CD4-positive, alpha-beta T cell (primary cell): Measurements from ENCODE around the gene ABCB9. TPM values are rescaled to one million over a fixed set of nuclear protein-coding genes. Genes with fewer than 3 reads are reported as not detected.

Experiments
- ATAC-seq: fragments of 200-7000 bp; cut with Tn5 transposase; one replicate; pipeline ENCODE4 v1.10.0; 2022; ENCODE audit warnings: mild to moderate bottlenecking; ENCODE audit not compliant: poor library complexity
- CTCF ChIA-PET: fragments of 350-600 bp; sonication (Branson Sonifier 250); formaldehyde crosslinking; loops from one replicate; lab custom pipeline; 2021; ENCODE audit warnings: antibody characterized with exemption, inconsistent platforms; lab: Charles Lee
- POLR2A ChIA-PET: fragments of 350-600 bp; sonication (Branson Sonifier 250); formaldehyde crosslinking; loops from one replicate; lab custom pipeline; 2021; ENCODE audit warnings: antibody characterized with exemption, inconsistent platforms; lab: Charles Lee
- DNase-seq, 14 experiments: peaks; one replicate each; pipeline ENCODE4 v3.0.0-alpha.2; 2013 to 2020; ENCODE audit warnings: mixed read lengths in 2 of 14
- H3K27ac ChIP-seq, 2 donors: one replicate each; pipeline versions ENCODE4 v1.5.1 to v1.7.0; 2013; ENCODE audit warnings: low read length in 2 of 2, low read depth in 1 of 2, mild to moderate bottlenecking in 1 of 2
- H3K27me3 ChIP-seq, 2 experiments: 1 replicate in 1 of 2; 2 replicates in 1 of 2; pipeline versions ENCODE4 v1.6.1 to v1.7.0; 2013; ENCODE audit warnings: low read length in 2 of 2, control low read depth in 1 of 2, mild to moderate bottlenecking in 1 of 2, moderate library complexity in 1 of 2; ENCODE audit not compliant: insufficient read depth in 2 of 2, control insufficient read depth in 1 of 2
- H3K36me3 ChIP-seq: one replicate; pipeline ENCODE4 v1.6.1; 2013; ENCODE audit warnings: low read length, control low read depth; ENCODE audit not compliant: insufficient read depth
- H3K4me1 ChIP-seq: one replicate; pipeline ENCODE4 v1.6.1; 2013; ENCODE audit warnings: low read length, control low read depth; ENCODE audit not compliant: insufficient read depth
- H3K4me3 ChIP-seq: one replicate; pipeline ENCODE4 v1.5.1; 2013; ENCODE audit warnings: mild to moderate bottlenecking, low read length, moderate library complexity
- H3K9me3 ChIP-seq, 2 experiments: 1 replicate in 1 of 2; 2 replicates in 1 of 2; pipeline versions ENCODE4 v1.6.1 to v1.7.0; 2013; ENCODE audit warnings: low read length in 2 of 2, mild to moderate bottlenecking in 2 of 2, control low read depth in 1 of 2, moderate library complexity in 1 of 2; ENCODE audit not compliant: control insufficient read depth in 1 of 2, insufficient read depth in 1 of 2
- H3K27ac Mint-ChIP-seq: one replicate; pipeline ENCODE4 v1.8.0; 2020; ENCODE audit warnings: mixed read lengths
- H3K27me3 Mint-ChIP-seq: one replicate; pipeline ENCODE4 v1.8.0; 2021; ENCODE audit warnings: mixed read lengths
- H3K36me3 Mint-ChIP-seq: one replicate; pipeline ENCODE4 v1.8.0; 2021; ENCODE audit warnings: low read depth, mixed read lengths
- H3K4me1 Mint-ChIP-seq: one replicate; pipeline ENCODE4 v1.8.0; 2021; ENCODE audit warnings: low read depth, mixed read lengths
- H3K4me3 Mint-ChIP-seq: one replicate; pipeline ENCODE4 v1.8.0; 2020; ENCODE audit warnings: mild to moderate bottlenecking, mixed read lengths
- H3K9me3 Mint-ChIP-seq: one replicate; pipeline ENCODE4 v1.8.0; 2020; ENCODE audit warnings: mixed read lengths
- intact Hi-C, 2 experiments: fragments of 100-400 bp; cut with DNase I in 1 of 2; cut with micrococcal nuclease in 1 of 2; formaldehyde crosslinking; loops; one replicate each; pipeline versions ENCODE4 v1.15.1 to v1.9.0; 2023 to 2025; cut with DNase I, micrococcal nuclease
- total RNA-seq, 174 experiments: library from RNA in 2 of 174; stranded (reverse) in 2 of 174; gene quantifications; one replicate each; pipeline ENCODE4 v1.2.3 and lab custom pipeline; 2021 to 2026
- TF ChIP-seq, protein P1 (sequence below): fragments of 200-600 bp; IDR thresholded peaks from one replicate; pipeline ENCODE4 v1.8.0; 2022; ENCODE audit warnings: antibody characterized with exemption, mild to moderate bottlenecking

ABCB9 gene
- total RNA-seq, 2 experiments from 2014 or later, result 5.4 to 6.2 TPM

- Histone ChIP-seq H3K4me3 (no peak overlapping the region), H3K9me3 (no peaks in the 10 kb centered on the region), H3K36me3 (no peaks in the 10 kb centered on the region), H3K27ac (no peak overlapping the region), H3K27me3 (no peaks in the 10 kb centered on the region), H3K4me1 (no peaks in the 10 kb centered on the region)
- H3K27ac Mint-ChIP-seq, result no peak overlapping the region
- no peaks in the 10 kb centered on the region for H3K4me1 Mint-ChIP-seq
- no peaks in the 10 kb centered on the region for H3K27me3 Mint-ChIP-seq
- ATAC-seq (no peak), DNase-seq (no peak)
- ChIA-PET CTCF (no interaction called here), POLR2A (no interaction called here)
- H3K36me3 Mint-ChIP-seq, result no peaks in the 10 kb centered on the region
- no peak overlapping the region for H3K4me3 Mint-ChIP-seq
- intact Hi-C loops, result no loop called here
- TF ChIP-seq, protein P1, sequence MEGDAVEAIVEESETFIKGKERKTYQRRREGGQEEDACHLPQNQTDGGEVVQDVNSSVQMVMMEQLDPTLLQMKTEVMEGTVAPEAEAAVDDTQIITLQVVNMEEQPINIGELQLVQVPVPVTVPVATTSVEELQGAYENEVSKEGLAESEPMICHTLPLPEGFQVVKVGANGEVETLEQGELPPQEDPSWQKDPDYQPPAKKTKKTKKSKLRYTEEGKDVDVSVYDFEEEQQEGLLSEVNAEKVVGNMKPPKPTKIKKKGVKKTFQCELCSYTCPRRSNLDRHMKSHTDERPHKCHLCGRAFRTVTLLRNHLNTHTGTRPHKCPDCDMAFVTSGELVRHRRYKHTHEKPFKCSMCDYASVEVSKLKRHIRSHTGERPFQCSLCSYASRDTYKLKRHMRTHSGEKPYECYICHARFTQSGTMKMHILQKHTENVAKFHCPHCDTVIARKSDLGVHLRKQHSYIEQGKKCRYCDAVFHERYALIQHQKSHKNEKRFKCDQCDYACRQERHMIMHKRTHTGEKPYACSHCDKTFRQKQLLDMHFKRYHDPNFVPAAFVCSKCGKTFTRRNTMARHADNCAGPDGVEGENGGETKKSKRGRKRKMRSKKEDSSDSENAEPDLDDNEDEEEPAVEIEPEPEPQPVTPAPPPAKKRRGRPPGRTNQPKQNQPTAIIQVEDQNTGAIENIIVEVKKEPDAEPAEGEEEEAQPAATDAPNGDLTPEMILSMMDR, result no peak
- no peaks in the 10 kb centered on the region for H3K9me3 Mint-ChIP-seq
Measured at GRCh38 chr12:122921917-122922316, 44.3 kb downstream of the ABCB9 start.

DNA sequence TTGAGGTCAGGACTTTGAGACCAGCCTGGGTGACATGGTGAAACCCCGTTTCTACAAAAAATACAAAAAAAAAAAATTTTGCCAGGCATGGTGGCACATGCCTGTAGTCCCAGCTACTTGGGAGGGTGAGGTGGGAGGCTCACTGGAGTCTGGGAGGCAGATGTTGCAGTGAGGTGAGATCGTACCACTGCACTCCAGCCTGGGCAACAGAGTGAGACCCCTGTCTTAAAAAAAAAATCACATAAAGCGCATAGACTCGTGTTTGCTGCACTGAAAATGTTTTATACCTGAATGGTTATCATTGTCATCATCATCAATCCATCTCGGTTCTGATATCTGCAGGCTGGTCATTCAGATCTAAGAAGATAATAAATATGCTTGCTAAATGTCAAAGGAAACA, 45.6 kb downstream of the ABCB9 start:
- Mint-ChIP-seq H3K9me3 (no peaks in the 10 kb centered on the region), H3K4me1 (no peaks in the 10 kb centered on the region), H3K27ac (no peak overlapping the region), H3K4me3 (no peak overlapping the region), H3K27me3 (no peaks in the 10 kb centered on the region), H3K36me3 (no peaks in the 10 kb centered on the region)
- ChIA-PET POLR2A (no interaction called here), CTCF (no interaction called here)
- Histone ChIP-seq H3K4me3 (no peak overlapping the region), H3K4me1 (no peaks in the 10 kb centered on the region), H3K27ac (no peak overlapping the region), H3K36me3 (no peaks in the 10 kb centered on the region), H3K27me3 (no peaks in the 10 kb centered on the region), H3K9me3 (no peaks in the 10 kb centered on the region)
- TF ChIP-seq, protein P1, result no peak
- no peak for ATAC-seq
- no peak for DNase-seq
- intact Hi-C loops, result no loop called here

- Mint-ChIP-seq H3K9me3 (no peaks in the 10 kb centered on the region), H3K36me3 (no peaks in the 10 kb centered on the region), H3K27me3 (no peaks in the 10 kb centered on the region), H3K4me3 (no peak overlapping the region), H3K4me1 (no peaks in the 10 kb centered on the region), H3K27ac (no peak overlapping the region)
- DNase-seq (no peak), ATAC-seq (no peak)
- no peaks in the 10 kb centered on the region for H3K36me3 ChIP-seq
- no peak overlapping the region for H3K4me3 ChIP-seq
- ChIA-PET CTCF (no interaction called here), POLR2A (no interaction called here)
- H3K9me3 ChIP-seq, result no peaks in the 10 kb centered on the region
- H3K27ac ChIP-seq, result no peak overlapping the region
- TF ChIP-seq, protein P1, result no peak
- H3K27me3 ChIP-seq, result no peaks in the 10 kb centered on the region
- H3K4me1 ChIP-seq, result no peaks in the 10 kb centered on the region
- intact Hi-C loops, result no loop called here
Measured at GRCh38 chr12:122918827-122919226, 47.4 kb downstream of the ABCB9 start.
